ENCODE data around the gene GOLGA1.
"Not testable (repeated sequence)": the region's sequence is repeated elsewhere in the genome, so short reads cannot be mapped to it uniquely, and the experiment has no call there.

The GOLGA1 gene

DNA sequence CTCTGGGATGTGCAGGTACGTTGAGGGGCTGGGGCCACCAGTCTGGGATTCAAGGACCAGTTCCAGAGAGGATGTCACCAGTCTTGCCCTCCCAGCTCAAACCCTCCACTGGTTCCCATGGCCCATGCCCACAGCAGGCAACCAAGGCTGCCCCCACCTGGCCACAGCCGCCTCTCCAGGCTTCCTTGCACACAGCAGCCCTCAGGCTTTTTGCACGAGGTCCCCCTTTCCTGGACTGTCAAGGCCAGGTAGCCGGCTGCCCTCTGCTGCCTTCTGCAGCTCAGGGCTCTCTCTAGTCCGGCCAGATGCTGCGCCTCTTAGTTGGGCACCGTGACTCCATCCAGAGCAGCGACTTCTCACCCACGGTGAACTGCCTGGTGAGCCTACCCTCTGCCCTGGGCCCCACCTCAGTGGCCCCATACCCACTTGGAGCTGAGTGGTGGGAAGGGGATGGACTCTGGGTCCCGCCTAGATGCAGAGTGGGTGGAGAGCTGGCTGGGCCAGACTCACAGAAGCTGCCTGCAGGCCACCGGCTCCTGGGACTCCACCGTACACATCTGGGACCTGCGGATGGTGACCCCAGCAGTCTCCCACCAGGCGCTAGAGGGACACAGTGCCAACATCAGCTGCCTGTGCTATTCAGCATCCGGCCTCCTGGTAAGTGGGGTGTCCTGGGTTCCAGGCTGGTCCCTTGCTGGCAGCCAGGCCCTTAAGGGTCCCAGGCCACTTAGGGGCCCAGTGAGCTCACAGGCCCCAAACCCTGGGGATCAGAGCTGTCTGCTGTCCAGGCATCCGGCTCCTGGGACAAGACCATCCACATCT is 84.7 kb downstream of the GOLGA1 start:
- DNase-seq: no peak

DNA sequence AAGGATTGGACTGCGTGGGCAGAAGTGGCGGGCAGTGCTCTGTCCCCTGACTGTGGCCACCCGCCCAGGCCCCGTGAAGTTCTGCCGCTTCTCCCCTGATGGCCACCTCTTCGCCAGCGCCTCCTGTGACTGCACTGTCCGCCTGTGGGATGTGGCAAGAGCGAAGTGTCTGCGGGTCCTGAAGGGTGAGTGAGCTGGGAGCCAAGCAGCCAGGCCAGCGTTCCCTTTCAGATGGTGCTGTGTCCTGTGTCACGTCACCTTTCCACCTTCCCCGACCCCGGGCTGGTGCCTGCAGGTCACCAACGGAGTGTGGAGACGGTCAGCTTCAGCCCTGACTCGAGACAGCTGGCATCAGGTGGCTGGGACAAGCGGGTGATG is 85.3 kb downstream of the GOLGA1 start:
- no peak for DNase-seq

DNA sequence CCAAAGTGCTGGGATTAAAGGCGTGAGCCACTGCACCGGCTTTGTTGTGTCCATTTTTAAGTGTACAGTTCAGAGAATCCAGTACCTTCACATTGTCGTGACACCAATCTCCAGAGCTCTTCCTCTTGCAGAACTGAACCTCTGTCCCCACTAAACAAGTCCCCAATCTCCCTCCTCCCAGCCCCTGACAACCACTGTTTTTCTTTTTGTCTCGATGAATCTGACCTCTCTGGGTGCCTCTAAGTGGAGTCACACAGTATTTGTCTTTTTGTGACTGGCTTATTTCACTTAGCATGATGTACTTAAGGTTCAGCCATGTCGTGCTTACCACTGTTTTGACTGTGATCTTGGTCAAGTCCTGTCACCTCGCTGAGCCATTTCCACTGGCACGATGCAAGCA is 86.1 kb downstream of the GOLGA1 start:
- DNase-seq: no peak

DNA sequence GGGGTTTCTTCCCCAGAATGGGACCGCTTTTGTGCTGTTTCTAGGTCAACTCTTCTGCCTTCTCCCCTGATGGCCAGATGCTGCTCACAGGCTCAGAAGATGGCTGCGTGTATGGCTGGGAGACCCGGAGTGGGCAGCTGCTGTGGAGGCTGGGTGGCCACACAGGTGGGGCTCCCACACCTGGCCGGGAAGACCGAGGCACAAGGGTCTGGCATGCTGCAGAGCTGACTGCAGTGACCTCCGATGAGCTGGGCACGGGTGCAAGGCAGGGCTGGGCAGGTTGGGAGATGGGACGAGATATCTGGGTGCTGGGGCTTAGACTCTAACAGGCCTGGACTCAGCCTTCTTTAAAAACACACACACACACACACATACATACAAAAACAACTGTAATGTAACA is 86.7 kb downstream of the GOLGA1 start:
- no peak for DNase-seq

DNA sequence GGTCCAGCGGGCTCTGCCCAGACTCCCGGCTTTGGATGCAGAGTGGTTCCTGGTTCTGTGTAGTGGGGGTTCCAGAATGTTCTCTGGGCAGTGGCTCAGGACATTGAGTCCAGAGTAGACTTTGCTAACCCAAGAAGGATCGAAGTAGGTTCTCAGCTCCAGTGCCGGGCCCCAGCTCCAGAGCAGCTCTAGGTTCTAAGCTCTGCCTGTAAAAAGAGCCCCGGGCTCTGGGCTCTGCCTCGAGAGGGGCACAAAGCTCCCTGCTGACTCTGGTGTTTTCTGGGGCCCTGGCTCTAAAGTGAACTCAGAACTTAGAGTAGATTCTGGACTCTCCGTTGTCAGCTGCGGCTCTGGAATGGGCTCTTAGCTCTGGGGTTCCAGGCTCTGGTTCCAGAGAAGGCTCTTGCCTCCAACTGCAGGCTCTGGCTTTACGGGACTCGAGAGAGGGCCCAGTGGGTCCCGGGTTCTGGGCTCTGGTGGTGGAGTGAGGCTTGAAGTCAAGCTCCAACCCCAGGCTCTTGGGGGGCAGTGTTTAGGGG is 87.2 kb downstream of the GOLGA1 start:
- DNase-seq: no peak

DNA sequence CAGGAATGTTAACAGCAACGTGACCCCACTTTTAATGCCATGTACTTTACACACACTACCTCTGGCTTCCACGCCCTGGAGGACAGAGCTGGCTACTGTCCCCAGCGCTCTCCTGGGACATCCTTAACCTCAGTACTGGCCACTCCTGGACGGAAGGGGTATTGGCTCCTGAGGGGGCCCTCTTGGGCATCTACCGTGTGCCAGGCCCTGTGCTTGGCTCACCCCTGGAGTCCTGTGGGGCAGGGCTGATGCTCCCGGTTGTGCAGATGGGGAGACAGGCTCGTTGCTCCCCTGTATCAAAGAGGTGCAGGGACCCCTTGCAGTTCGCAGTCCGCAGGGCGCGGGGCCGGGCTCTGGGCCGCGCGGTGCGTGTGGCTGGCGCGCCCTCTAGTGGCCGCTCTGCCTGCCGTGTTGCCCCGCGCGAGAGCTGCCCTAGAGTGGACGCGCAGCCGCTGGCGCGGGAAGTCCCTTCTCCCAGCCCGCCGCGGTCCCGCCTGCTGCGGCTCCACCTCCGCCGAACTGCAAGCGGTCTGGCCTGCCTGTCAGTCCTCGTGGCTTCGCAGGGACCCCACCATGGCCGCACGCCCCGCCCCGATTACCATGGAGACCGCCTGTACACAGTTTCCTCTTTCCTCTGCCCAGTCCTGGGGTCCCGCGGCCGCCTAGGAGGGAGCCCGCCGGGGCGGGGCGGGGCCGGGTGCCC is 87.9 kb downstream of the GOLGA1 start, which contains the start of gene WDR38:
WDR38 (plus strand) TSS at position 632 of the 703 bp plus-strand sequence. CDS start 72 bp downstream, outside the sequence.
- peak; percentile 88 to 92 for DNase-seq

DNA sequence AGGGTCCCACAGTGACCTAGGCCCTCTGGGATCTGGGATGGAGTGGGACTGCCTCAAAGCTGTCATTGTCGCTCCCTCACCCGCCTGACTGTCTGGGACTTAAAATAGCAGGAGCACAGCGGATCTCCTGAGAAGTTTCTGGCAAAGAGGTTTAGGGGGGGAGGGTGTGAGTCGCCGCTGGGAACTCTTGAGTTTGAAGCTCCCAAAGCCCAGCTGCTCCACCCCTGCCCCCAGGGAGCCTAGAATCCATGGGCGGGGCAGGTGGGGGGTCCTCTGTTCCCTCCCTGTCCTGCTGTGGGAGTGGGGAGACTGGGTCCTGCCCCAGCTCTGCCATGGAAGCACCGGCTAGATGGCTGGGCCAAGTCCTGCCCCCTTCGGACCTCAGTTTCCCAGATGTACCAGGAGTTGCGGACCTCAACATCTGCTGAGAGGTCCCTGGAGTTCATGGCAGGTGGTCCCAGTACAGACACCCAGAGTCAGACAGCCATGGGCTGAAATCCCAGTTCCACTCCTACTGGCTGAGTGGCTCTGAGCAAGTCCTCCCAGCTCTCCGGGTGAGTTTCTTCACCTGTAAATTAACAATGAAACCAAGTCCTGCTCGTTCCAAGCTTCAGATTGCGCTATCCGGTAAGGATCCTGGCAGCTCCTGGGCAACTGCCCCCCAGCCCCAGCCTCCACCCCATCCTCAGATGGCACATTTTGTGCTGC is 88.6 kb downstream of the GOLGA1 start:
- no peak for DNase-seq

DNA sequence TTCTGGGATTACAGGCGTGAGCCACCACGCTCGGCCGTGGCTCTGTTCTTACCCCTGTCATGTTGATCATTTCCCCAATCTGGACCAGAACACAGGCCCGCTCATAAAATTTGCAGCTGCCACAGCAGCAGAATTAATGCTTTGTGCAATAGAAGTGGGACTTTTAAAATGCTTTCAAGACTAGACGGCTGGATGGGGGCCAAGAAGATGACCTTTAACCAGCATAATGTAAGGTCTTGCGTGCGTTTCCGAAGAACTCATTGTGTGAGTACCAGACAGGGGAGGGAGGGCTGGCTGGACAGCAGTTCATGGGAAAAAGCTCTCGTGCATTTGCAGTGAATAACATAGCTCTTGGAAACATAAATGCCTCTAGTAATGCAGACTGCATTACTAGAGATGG is 91.1 kb downstream of the GOLGA1 start:
- no peak for DNase-seq

DNA sequence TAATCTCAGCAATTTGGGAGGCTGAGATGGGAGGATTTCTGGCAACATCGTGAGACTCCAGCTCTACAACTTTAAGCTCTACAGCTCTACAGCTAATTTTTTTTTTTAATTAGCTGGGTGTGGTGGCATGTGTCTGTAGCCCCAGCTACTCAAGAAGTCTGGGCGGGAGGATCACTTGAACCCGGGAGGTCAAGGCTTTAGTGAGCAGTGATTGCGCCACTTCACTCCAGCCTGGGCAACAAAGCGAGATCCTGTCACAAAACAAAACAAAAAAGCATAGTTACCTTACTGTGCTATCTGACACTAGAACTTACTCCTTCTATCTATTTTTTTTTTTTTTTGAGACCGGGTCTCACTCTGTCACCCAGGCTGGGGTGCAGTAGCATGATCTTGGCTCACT is 93.9 kb downstream of the GOLGA1 start:
- no peak for DNase-seq

DNA sequence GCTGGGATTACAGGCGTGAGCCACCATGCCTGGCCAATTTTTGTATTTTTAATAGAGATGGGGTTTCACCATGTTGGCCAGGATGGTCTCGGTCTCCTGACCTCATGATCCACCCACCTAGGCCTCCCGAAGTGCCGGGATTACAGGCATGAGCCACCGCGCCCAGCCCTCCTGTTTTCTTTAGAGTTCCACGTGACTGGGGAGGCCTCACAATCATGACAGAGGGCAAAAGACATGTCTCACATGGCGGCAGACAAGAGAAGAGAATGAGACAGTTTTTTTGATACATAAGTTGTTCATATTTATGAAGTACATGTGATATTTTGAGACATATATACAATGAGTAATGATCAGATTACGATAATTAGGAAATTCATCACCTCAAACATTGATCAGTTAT is 94.4 kb downstream of the GOLGA1 start:
- DNase-seq: not testable (repeated sequence)

DNA sequence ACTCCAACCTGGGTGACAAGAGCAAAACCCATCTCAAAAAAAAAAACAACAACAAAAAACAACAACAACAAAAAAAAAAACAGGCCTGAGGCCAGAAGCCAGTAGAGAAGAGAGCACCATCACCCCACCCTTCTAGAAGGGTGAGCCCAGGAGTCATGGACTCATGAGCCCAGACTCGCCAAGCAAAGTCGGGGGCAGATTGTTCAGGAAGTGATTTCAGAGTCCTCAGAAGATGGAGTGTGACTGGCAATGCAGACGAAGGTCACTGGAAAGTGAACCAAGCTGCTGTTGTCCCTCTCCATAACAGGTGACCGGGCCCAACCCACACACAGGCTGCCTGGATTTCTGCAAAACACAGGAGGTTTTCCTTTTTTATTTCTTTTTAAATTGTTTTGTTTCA is 96.6 kb downstream of the GOLGA1 start:
- DNase-seq: no peak

DNA sequence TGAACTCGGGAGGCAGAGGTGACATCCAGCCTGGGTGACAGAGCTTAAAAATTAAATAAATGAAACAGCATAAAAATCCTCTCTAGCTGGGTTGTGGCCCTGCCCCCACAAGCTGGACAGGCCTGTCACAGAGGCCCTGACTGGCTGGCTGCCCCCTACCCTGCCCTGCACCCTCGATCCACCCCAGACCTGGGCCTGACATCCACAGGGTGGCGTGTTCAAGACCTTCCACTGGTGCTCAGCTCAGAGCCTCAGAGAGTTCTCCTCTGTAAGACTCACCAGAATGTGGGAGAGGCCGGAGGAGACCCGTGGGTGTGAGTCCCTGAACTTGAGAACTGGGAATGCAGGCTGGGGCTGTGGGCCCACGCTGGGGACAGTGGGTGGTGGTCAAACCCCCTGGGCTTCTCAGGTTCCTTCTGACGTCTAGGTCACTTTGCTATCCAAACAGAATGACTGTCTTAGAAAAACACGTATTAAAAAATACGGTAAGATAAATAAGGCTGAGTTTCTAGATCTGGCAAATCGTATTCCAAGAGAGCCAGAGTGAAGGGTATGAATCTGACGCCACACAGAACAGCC is 97.3 kb downstream of the GOLGA1 start:
- DNase-seq: no peak

DNA sequence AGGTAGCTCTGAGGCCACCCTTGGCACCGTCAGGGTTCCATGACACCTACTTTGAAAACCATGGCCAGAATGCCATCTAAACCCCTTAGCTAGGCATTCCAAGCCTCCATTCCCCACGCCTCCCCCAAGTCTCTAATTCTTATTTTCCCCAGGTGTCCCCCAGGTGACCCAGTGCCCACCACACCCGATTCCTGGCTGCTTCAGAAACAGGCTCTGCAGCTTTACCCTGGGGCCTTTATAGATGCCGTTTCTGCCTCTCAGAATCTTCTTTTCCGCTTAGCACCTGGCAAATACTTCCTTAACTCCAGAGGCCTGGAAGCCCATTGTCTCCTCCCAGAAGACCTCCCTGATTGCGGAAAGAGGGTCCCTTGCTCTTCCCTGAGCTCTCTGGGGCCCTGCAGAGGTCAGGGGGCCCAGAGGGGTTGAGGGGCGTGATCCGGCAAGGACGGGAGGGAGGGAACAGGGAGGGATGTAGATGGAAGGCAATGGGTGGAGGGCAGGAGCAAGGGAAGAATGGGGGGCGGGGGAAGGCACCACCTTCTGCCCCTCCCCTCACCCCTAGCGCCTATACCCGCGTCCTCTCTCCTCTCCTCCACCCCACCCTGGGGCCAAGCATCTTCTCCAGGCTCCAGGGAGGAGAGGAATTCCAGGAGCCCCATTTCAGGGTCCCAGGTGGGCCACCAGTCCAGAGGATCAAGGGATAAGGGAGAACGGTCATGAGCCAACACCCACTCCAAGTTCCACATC is 99.6 kb downstream of the GOLGA1 start:
- no peak for DNase-seq

DNA sequence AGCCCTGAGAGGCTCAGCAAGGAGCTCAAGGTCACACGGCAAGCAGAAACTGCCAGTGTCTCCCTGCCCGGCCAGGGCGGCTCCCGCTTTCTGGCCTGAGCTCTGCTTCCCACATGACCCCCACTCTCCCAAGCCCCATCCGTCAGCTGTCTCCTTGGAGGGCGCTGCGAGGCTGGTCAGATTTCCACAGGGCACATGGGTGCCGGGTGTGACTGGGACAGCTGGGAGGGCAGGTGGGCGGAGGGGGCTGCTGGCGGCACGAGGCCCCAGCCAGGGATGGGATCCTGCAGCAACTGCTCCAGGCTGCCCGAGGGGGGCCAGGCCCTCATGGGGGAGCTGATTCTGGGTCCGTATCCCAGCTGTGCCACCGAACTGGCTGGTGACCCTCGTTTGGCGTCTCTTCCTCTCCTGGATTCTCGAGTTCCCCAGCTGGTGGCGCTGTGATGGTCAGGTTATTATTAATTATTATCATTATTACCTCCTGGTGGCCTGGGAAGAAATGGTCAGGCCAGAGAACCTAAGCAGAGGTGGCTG is 100.5 kb downstream of the GOLGA1 start:
- no peak for DNase-seq

DNA sequence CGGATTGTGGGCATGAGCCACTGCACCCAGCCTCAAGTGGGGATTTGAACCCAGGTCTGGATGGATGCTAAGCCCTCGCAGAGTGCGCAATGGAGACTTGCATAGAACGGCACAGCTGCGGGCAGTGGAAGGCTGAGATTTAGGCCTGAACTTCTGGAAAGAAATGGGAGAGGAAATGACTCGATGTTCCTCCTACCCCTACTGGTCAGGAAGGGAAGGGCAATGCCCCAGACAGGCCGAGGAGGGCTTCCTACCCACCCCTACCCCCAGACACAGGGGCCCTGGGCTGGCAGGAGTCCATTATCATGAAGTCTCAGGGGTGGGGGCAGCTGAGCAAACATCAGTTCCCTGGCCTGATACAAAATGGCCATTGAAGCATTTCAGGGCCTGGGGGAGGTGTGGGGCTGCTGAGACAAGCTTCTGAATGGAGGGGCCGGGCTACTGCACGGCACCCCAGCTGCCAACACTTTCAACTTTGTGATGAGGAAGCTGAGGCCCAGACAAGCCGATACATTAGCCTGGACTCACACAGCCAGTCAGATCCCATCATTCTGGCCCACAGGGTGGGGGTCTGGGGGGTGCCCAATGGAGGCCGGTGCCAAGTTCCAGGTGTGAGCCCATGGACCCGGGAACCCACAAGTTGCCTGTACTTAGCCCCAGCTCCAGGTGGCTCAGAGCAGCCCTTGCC is 101.1 kb downstream of the GOLGA1 start:
- DNase-seq: no peak

DNA sequence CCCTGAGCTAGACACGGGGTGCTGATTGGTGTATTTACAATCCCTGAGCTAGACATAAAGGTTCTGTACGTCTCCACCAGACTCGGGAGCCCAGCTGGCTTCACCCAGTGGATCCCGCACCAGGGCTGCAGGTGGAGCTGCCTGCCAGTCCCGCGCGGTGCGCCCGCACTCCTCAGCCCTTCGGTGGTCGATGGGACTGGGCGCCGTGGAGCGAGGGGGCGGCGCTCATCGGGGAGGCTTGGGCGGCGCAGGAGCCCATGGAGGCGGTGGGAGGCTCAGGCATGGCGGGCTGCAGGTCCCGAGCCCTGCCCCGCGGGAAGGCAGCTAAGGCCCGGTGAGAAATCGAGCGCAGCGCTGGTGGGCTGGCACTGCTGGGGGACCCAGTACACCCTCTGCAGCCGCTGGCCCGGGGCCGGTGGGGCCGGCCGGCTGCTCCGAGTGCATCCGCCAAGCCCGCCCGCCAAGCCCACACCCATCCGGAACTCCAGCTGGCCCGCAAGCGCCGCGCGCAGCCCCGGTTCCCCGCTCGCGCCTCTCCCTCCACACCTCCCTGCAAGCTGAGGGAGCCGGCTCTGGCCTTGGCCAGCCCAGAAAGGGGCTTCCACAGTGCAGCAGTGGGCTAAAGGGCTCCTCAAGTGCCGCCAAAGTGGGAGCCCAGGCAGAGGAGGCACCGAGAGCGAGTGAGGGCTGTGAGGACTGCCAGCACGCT is 102.2 kb downstream of the GOLGA1 start:
- DNase-seq: not testable (repeated sequence)

DNA sequence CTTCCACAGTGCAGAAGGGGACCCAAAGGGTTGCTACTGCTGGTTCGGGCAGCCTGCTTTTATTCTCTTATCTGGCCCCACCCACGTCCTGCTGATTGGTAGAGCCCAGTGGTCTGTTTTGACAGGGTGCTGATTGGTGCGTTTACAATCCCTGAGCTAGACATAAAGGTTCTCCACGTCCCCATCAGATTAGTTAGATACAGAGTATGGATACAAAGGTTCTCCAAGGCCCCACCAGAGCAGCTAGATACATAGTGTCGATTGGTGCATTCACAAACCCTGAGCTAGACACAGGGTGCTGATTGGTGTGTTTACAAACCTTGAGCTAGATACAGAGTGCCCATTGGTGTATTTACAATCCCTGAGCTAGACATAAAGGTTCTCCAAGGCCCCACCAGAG is 102.8 kb downstream of the GOLGA1 start:
- DNase-seq: not testable (repeated sequence)

DNA sequence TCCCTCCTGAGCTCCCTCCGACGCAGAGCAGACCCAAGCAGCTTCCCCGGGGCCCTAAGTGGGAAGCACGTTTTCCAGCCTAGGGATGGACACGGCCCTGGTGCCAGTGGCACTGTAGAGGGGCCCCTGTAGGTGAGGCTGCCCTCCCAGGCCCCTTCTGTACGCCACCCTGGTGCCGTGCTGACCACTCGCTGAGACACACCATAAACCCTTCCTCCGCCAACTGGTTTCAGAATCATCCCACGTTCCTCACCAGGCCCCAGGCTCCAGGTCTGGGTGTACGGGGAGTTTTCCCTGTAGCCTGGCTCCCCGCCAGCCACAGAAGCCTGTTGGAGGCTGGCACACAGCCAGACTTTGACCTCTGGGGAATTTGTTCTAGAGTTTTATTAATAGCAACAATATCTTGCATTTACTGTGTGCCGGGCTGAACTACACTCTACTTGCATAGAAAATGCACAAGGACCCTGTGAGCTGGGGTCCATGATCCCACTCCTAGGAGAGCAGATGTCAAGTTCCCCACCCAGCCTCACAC is 105.8 kb downstream of the GOLGA1 start:
- no peak for DNase-seq

DNA sequence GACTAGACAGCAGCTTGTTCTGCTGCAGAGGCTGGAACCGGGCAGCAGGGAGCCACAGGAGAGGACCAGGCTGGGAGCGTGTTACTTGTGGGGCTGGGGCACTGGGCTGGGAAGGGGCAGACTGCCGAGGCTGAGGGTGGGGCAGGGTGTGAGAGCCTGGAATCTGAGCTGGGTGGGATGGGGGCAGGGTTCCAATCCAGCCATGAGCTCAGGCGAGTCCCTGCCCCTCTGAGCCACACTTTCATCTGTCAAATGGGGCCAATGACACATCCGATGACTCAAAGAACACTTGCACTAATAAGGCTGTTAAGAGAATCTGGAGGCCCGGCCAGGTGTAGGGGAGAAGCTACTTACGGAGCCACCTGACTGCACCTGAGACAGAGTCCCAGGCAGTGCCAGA is 106.3 kb downstream of the GOLGA1 start:
- no peak for DNase-seq

DNA sequence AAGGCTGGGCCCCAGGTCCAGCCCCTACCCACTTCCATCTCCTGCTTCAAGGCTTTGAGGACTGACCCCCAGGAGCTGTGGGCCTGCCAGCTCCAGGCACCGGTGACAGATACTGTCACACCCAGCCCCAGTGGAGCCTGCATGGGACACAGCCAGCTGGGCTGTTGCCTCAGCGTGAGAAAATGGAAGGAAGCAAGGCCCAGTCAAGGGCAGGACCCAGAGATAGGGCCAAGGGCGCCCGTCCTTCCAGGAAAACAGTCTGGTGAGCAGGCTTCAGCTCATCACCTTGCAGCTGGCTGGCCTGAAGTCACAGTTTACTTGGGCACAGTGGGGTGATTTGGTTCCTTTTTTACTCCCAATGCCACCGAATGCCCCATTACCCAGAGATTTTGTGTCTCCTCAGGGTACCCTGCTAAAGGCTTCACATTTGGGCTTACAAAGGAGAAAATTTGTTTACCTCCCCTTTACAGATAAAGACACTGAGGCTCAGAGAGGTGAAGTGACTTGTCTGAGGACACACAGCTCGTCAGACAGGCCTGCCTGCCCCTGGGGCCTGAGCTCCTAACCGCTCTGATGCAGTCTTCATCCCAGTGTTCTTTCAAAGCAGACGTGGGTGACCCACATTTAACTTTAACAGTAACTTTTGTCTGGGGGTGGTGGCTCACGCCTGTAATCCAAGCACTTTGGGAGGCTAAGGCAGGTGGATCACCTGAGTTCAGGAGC is 109.1 kb downstream of the GOLGA1 start:
- no peak for DNase-seq
